Measurements from ENCODE around the gene SLC6A20.
"Not testable (repeated sequence)": the region's sequence is repeated elsewhere in the genome, so short reads cannot be mapped to it uniquely, and the experiment has no call there.

SLC6A20 gene

DNA sequence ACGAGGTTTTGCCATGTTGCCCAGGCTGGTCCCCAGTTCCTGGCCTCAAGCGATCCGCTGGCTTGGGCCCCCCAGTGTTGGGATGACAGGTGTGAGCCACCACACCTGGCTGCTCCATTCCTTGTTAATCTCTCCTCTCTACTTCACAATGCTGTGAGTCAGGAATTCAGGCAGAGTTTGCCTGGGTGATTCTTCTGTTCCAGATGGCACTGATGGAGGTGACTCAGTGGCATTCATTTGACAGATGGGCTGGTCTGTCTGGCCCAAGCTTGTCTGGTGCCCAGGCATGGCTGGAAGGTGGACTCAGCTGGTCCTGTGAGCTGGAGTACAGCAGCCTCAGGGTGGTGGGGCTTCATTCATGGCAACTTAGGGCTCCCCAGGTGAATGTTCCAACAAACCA is 43.2 kb downstream of the SLC6A20 start:
- no peaks in the 10 kb centered on the region for H3K9me3 ChIP-seq (ENCODE audit: severe bottlenecking)
- no peaks in the 10 kb centered on the region for H3K27me3 ChIP-seq (ENCODE audit: insufficient read depth, low read depth, severe bottlenecking)
- no peak overlapping the region for H3K27ac ChIP-seq
- no peak overlapping the region for H3K4me3 ChIP-seq (ENCODE audit: low read depth, low read length)
- H3K36me3 ChIP-seq = no peaks in the 10 kb centered on the region
- DNase-seq = no peak
- TF ChIP-seq CTCF (IDR thresholded peaks at IDR 0.05; ENCODE audit: low read depth, low read length) = no peak

- no peaks in the 10 kb centered on the region for H3K9me3 ChIP-seq (ENCODE audit: severe bottlenecking)
- TF ChIP-seq CTCF (IDR thresholded peaks at IDR 0.05; ENCODE audit: low read depth, low read length) = no peak
- DNase-seq = no peak
- peaks cover 2% of the 10 kb centered on the region; the same call in 1 of the 2 replicates for H3K36me3 ChIP-seq
- H3K27me3 ChIP-seq (ENCODE audit: insufficient read depth, low read depth, severe bottlenecking) = no peaks in the 10 kb centered on the region
- H3K27ac ChIP-seq = no peak overlapping the region
- H3K4me3 ChIP-seq (ENCODE audit: low read depth, low read length) = no peak overlapping the region
Observed at GRCh38 chr3:45751537-45752242, 44.6 kb downstream of the SLC6A20 start.

GRCh38 chr3:45749880-45750279 is 46.5 kb downstream of the SLC6A20 start:
- TF ChIP-seq CTCF (IDR thresholded peaks at IDR 0.05; ENCODE audit: low read depth, low read length) = no peak
- Histone ChIP-seq H3K27me3 (ENCODE audit: insufficient read depth, low read depth, severe bottlenecking) (no peaks in the 10 kb centered on the region), H3K9me3 (ENCODE audit: severe bottlenecking) (no peaks in the 10 kb centered on the region), H3K36me3 (peaks cover 2% of the 10 kb centered on the region; the same call in 1 of the 2 replicates), H3K27ac (no peak overlapping the region), H3K4me3 (ENCODE audit: low read depth, low read length) (no peak overlapping the region)
- no peak for DNase-seq

- H3K27me3 ChIP-seq (ENCODE audit: insufficient read depth, low read depth, severe bottlenecking); H3K4me3 ChIP-seq (ENCODE audit: low read depth, low read length); H3K36me3 ChIP-seq; H3K27ac ChIP-seq; DNase-seq; H3K9me3 ChIP-seq (ENCODE audit: severe bottlenecking): not testable (repeated sequence)
Observed at GRCh38 chr3:45749036-45749600, 47.2 kb downstream of the SLC6A20 start.

DNA sequence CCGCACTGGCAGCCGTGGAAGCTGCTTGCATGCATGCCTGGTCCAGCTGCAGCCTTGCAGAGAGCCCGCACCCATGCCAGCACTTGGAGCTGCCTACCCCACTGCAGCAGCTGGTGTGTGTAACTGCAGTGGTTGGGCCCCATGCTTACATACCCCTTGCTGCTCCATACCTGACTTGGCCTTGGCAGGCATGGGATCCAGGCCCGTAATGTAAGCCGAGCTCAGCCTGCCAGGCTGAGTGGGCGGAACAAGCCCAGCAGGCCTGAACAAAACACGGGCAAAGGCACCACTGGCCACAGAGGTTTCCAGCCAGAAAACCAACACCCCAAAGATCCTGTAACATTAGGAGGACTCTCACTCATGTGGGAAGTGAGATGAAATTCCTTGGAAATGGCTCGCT is 48.3 kb downstream of the SLC6A20 start:
- no peak for TF ChIP-seq CTCF (IDR thresholded peaks at IDR 0.05; ENCODE audit: low read depth, low read length)
- Histone ChIP-seq H3K9me3 (ENCODE audit: severe bottlenecking) (no peaks in the 10 kb centered on the region), H3K27me3 (ENCODE audit: insufficient read depth, low read depth, severe bottlenecking) (no peaks in the 10 kb centered on the region), H3K36me3 (peaks cover 9% of the 10 kb centered on the region), H3K27ac (no peak overlapping the region), H3K4me3 (ENCODE audit: low read depth, low read length) (no peak overlapping the region)
- no peak for DNase-seq

DNA sequence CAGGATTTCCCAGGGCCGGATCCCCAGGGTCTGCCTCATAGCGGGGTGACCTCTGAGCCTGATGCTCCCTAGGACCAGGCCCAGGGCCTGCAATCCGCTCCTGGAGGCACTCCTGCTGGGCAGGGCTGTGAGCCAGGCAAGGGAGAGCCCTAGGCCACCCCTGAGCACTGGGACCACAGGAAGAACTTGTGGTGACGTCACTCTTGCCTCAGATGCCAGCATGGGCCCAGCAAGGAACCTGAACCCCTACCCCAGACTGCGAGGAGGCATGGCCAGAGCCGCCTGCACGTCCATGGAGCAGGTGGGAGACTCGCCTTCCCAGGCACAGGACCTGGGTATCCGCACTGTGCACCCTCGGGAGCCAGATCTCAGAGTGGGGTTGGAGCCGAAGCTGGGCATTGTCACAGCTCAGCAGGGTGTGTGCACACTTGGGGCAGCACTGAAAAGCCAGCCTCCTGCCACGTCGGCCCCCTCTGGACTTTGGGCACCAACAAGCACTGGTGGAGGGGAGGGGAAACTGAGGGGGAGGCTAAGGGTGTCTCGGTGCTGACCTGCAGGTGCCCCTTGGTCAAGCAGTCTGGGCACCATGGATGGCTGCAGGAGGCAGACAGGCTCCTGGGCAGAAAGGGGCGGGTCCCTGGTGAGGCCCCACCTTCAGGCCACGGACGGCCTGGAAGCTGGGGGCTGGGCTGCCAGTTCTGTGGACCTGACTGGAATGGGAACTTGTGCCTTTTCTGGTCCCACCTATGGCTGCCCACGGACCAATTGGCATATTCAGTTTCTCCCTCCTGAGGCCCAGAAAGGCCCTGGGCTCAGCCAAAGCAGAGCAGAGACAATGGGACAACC is 49.3 kb downstream of the SLC6A20 start:
- H3K27me3 ChIP-seq (ENCODE audit: insufficient read depth, low read depth, severe bottlenecking) = no peaks in the 10 kb centered on the region
- TF ChIP-seq CTCF (IDR thresholded peaks at IDR 0.05; ENCODE audit: low read depth, low read length) = no peak
- no peak overlapping the region for H3K4me3 ChIP-seq (ENCODE audit: low read depth, low read length)
- H3K27ac ChIP-seq = no peak overlapping the region
- DNase-seq = no peak
- peaks cover 16% of the 10 kb centered on the region for H3K36me3 ChIP-seq
- no peaks in the 10 kb centered on the region for H3K9me3 ChIP-seq (ENCODE audit: severe bottlenecking)

Measured in WERI-Rb-1 (cell line).